Measurements from ENCODE around the gene CDC14B.
"Not testable (repeated sequence)": the region's sequence is repeated elsewhere in the genome, so short reads cannot be mapped to it uniquely, and the experiment has no call there.

The CDC14B gene

DNA sequence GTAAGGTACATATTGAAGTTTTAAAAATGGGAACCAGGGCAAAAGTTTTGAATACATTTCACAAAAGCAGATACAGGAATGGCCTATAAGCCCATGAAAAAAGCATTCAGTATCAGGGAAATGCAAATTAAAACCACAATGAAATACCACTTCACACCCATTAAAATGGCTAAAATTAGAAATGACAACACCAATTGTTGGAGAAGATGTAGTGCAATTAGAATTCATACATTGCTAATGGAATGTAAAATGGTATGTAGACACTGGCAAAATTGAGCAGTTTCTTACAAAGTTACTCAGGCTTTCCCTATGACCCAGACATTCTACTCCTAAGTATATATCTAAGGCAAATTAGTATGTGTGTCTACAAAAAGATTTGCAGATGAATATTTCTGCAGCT is 34.2 kb downstream of the CDC14B start:
- DNase-seq: no peak

DNA sequence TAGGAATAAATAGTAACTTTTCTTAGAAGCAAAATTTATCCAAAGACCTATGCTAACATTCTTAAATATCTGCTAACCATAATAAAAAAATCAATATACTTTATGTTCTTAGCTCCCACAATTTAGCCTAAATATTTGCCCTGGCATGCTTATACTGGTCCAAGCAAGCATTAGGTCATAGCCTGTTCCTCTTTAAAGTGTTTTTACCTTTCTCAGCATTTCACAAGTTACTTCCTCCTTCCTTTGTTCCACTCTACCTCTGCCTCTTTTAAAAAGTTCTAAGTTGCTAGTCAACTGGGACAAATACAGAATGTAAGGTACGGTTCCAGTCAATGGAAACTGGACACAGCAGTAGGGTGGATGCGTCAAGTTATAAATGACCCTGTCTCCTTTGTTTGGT is 37.4 kb downstream of the CDC14B start:
- not testable (repeated sequence) for DNase-seq

DNA sequence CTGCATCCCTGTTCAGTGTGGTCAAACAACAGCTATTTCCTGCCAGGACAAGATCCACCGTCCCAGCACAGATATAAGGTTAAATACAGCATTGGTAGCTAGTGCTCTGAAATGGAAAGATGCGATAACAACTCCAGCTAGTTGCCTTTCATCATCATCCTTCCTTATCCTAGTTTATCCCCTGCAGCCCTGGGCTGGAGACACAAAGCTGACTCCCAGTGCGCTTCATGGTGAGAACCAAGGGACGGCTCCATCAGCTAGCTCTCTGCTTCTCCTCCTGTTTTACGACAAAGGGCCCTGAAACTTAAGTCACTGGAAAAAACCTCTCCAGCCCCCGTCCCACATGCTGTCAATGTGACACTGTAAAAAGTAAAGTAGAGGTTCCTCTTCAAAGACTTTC is 37.9 kb downstream of the CDC14B start:
- DNase-seq: no peak

DNA sequence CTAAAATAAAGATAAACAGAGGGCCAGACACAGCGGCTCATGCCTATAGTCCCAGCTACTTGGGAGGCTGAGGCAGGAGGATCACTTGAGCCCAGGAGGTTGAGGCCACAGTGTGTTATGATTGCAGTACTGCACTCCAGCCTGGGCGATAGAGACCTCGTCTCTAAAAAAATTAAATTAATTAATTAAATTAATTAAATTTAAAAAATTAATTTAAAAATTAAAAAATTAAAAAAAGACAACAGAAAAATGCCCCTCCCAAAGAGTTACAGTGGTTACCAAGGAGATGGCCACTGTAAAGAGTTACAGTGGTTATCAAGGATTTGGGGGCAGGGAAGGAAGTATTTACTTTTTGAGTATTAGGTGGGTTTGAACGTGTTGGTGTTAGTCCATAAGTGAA is 38.3 kb downstream of the CDC14B start:
- DNase-seq: no peak

DNA sequence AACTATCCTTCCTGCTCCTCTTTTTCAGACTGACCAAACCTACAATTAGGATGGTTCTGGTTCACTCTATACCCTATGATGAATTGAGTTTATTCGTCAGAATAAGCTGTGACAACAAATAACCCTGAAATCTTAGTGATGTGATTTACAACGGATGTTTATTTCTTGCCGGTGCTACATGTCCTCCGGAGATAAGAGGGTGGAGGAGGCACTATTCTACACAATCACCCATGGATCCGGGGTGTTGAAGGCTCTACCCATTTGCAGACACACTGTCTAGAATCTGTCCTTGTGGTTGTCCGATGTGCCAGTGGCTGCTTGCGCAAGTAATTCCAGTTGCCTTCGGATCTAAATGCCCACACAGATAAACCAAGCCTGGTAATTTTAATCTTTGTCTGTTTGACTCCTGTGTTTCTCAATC is 44.7 kb downstream of the CDC14B start:
- DNase-seq: no peak

DNA sequence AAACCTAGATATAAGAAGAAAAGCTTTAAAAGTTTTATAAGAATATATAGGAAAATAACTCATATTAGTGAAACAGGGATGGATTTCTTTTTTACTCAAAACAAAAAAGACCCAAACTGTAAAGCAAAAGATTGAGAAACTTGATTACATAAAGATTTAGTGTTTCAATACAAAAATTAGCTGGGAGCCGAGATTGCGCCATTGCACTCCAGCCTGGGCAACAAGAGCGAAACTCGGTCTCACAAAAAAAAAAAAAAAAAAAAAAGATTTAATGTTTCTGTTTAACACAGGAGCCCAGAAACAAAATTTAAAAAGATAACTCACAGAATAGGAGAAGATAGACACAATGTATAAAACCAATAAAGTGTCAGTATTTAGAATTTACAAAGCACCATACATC is 45.2 kb downstream of the CDC14B start:
- DNase-seq: no peak

DNA sequence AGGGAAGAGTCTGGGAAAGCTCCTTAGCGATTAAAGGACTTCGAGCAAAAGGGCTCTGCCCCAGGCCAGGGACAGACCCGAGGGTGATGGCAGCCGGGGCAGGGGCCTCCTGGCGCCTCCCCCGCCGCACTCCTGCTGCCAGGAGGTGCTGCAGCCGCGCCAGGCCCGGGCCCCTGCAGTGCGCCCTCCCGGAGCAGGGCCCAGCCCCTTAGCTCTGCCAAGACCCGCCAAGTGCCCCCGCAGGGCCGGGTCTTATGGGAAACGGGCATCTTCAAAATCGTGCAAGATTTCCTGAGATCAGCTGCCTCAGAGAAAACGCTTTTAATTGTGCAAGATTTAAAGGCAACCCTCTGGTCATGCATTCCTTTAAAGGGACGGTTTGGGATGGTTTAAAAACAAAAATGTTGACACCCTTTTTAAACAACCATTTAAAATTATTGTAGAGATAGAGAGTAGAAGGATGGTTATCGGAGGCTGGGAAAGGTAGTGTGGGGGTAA is 52.4 kb downstream of the CDC14B start:
- DNase-seq: no peak

DNA sequence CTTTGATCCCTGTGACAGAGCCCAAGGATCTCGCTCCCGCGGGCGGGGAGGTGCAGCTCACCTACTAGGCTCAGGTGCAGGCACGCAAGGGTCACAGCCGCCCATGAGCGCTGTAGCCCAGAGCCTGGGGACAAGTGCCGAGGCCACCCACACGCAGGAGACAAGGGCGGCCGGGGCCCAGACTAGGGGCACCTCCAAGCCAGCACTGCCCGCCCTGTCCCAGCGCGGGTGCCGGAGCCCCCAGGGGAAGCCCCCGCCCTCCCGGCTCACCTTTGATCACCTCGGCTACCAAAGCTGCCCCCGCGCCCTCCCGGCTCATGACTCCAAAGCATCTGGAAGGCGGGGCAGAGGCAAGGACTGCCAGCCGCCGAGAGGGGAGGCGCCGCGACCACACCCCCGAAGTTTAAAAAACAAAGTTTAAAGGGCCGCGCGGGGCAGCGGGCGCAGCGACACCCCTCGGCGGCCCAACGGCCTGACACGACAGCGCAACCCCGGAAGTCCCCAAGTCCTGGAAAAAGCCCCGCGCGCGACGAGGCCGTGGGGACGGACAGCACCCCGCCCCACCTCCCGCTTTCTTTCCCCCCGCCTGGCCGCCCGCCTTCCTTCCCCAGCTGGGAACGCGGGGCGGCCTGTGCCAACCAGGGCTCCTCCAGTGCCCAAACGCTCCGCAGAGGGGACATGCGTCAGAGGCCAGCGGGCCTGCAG is 53.0 kb downstream of the CDC14B start:
- DNase-seq: peak; percentile 75

DNA sequence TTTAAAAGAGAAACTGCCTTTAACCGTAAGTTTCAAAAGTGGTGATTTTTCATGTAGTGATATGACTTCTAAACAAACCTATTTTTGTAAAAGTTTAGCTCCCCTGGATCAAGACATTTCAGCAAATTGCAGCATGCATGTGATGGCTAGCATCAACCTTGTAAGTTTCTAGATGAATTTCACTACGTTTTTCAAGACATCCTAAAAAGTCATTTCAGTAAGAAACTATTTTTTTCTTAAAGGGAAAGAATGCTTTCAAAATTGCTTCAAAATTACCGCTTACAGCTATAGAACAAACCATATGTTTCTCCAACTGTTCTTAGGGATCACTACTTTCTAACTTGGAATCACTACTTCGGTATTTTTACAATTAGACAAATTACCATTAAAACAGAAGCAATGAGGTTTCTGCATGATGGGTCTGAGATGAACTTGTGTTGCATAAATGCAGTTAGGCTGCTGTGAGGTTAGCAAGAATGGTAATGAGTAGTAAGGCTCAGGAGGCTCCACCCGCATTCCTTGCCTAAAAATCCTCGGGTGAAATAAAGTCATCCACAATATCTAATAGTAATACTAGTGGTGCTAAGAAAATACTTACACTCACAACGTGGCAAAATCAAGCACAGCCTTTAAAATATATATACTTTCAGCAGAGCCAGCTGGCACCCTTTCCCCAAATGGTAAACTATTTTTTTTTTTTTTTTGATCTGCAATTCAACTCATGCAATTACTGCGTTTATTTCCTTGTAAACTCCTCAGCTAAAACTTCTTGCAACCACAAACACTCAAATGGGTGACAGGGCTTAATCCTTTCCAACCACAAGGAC is 53.8 kb downstream of the CDC14B start:
- no peak for DNase-seq

DNA sequence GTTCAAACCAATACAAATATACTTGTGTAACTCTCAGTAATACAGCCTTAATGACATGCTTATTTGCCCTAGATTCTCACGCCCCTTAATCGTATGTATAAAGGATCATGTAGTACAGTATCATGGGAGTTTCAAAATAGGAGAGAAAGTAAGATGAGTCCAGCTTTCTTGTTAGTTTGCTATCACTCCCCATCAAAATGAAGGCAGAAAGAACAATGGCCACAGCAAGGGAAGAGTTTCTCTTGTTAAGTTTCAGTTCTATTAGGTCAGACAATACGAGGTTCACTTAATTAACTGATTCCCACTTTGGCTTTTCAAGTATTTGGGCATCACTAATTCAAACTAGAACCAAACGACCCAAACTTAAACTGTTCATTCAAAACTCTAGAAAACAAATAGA is 55.4 kb downstream of the CDC14B start:
- DNase-seq: no peak

DNA sequence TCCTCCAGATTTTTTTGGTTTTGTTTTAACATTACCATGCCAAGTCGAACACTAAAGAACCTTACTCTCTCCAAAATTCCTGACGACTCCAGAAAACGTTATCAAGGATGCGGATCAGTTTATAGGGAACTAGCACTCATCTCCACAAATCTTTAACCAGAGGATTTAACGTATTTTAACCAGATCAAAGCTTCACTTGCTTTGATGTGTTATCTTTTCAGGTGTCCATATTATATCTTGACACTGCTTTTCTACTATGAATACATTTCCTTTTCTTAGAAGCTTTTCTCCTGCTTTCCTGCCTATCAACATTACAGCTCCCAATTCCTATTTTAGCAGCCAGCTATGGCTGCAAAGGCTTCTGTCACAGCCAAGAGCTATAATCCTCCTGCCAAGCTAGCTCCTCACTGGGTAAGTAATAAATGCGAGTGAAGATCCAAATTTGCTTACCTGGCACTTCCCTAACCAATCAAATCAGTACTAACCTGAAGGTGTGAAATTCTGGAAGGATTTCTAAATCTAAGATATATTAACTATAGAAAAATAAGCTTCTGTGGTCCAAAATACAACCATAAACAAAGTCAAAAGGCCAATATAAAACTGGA is 60.2 kb downstream of the CDC14B start:
- DNase-seq: no peak

DNA sequence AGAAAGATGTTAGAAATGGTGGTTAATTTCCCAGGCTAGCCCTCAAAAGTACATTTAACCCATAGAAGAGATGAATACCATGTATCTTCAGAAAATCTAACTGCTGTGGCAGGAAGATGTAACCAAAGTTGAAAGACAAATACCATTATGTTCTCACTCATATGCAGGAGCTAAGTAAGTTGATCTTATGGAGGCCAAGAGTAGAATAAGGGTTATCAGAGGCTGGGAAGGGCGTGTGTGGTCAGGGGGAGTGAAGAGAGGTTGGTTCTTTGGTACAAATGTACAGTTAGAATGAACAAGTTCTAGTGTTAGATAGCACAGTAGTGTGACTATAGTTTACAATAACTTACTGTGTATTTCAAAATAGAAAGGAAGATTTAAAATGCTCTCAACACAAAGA is 61.7 kb downstream of the CDC14B start:
- no peak for DNase-seq

DNA sequence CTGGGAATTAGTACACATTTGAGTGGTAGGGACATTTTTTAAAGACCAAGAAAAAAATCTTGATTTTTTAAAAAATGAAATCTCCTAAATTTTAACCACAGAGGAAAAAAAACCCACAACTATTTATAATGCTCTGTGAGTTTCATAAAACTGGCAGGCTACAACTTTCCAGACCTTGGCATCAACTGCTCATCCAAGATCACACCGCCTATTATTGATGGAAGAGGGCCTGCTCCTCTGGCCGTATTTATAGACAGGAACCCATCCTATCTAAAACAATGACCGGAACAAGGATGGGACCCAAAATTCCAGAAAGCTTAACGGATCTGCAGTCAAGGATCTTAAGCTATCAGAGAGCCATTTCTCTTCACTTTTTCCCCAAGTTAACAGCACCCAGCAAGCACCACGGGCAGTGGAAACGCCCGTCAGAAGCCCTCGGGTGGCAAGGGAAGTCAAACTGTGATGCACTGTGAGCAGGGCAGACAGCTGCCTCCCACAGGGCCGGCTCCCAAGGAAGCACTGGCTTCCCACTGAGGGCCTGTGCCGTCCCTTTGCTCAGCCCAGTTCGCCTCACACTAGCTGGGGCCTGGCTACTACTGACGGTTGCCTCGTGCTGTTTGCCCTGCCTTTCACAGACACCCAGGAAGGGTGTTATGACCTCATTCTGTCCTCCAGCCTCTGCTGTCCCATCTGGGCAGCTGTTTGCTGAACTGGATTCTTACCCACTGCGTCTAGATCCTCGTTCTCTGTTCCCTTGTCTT is 62.8 kb downstream of the CDC14B start:
- no peak for DNase-seq

DNA sequence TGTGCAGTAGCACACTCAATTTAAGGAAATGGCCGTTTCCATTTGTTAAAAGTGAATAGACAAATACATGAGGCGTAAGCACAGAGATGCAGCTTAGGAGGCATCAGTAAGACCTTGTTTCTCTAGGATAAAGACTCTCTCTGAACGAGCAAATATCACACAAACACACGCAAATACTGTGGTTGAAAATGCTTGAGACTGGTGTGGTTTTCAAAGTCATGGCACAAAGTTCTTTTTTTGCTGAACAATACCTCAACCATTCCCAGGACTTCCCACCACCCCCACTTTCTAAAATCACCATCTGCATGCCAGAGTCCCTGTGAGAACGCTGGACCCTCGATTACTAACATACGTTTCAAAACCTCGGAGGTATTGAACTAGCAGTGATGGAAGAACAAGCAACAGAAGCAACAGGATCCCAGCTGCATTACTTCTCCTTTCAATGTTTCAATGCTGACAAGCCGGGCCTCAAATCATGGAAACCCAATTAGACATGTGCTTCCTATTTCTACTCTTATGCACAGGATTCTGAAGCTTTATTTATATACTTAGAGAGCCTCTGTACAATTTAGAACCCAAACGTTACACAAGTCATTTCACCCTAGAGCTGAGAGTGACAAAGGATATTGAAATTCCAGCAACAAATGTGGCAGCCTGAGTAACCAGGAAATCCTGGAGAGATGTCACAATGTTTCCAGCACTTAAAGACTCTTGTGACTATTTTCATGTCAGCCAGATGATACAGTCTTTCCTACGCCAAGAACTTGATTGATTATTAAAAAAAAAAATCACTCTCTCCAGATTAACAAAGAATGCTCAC is 63.9 kb downstream of the CDC14B start:
- peak; percentile 35 for DNase-seq

DNA sequence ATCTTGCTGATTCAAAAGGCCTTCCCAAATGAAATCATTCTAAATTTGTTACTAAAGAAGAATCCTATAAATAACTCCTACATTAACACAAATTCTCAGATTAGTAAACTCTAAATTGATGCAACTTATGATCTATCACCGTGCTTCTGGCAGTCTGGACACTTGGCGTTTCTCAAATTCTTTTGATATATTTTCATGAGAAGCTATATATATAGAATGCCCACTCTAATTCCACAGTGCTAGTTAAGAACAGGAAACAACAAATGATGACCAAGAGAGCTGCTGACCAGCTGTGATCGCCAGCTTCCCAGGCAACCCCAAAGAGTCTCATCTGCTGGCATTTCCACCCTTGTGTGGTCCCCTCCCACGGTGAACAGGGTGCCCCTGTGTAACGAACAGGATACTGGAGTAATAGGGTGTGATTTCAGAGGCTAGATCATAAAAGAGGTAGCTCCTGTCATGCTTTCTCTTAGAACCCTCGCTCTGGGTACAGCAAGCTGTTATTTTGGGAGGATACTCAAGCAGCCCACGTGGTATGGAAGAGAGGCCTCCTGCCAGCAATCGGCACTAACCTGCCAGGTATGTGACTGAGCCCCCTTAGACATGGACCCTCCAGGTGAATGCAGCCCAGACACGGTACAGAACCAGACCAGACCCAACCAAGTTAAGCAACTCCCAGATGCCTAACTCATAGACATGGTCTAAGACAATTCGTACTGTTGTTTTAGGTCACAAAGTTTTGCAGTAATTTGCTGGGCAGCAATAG is 64.7 kb downstream of the CDC14B start:
- peak; percentile 37 for DNase-seq

DNA sequence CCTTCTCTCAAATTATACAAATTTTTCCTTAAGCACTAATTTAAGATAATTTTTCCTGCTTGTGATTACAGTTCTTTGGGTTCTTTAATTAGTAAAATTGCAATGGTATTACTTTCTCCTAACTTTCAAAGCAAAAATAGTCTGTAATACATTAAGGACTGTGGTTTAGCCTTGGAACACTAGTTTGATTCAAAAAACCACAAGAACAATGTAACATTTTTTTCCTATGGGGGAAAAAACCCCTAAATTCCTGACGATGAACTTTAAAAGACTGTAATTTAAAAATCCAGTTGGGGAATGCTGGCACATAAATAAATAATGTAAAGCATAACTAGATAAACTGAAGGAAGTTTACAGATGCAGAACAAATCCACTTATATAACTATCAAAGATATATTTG is 65.3 kb downstream of the CDC14B start:
- no peak for DNase-seq

DNA sequence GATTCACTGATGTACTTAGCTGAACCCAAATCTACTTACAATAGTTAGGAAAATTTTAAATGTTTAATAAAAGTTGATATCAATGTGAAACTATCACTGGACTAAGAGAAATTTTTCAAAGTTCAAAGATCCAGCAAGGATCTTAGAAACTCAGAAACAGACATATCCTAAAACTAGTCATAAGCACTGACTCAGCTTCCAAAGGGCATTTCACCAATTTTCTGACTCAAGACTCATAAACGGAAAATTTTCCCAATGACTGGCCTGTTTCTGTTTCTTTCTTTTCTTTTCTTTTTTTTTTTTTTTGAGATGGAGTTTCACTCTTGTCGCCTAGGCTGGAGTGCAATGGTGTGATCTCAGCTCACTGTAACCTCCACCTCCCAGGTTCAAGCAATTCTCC is 66.6 kb downstream of the CDC14B start:
- DNase-seq: peak; percentile 47

DNA sequence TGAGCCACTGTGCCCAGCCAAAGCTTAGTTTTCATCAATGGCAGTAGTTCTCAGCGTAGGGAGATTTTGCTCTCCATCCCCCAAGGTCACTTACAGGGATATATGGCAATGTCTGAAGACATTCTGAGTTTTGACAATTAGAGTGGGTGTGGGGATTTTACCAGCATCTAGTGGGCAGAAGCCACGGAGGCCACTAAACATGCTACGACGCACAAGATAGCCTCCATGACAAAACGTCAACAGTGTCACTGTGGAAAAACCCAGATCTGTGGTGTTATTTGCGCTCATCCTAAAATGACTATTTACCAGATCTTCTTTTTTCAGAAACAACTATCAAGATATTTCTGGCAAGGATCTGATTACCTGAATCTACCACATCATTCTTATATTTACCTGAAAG is 68.2 kb downstream of the CDC14B start:
- no peak for DNase-seq

DNA sequence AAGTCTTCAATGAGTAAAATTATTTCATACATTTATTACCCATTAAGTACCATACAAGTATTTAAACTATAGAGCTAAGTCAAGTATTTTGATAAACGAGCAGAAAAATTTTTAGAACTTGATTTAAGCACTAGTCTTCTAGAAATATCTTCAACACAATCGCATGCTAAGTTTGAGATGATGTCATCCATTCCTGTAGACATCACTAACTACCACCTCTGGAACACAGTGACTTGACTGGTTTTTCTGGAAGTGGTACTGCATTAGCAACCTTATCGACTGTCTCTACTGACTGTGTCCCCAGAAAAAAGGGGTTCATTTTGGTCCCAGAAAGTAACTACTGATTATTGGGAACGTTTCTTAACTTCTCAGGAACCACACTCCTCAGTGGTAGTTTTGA is 69.0 kb downstream of the CDC14B start:
- DNase-seq: no peak

DNA sequence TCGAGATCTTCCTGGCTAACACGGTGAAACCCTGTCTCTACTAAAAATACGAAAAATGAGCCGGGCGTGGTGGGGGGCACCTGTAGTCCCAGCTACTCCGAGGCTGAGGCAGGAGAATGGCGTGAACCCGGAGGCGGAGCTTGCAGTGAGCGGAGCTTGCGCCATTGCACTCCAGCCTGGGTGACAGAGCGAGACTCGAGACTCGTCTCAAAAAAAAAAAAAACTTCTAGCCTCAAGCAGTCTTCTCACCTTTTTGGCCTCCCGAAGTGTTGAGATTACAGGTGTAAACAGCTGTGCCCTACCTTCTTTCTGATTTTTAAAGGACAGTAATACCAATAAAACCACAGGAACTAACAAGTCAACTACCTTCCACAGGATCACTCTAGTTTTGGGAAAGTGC is 76.5 kb downstream of the CDC14B start:
- not testable (repeated sequence) for DNase-seq

DNA sequence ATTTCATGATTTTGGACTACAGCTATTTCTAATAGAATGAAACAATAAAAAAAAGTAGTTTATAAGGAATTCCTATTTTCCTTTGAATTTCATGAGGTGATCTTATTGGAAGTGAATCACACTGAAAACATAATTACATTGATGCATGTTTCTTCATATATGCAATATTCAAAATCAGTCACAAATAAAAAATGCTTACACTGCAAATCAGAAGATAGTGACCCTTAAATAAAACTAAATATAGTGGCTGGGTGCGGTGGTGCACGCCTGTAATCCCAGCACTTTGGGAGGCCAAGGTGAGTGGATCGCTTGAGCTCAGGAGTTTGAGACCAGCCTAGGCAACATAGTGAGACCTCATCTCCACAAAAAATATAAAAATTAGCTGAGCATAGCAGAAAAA is 79.5 kb downstream of the CDC14B start:
- no peak for DNase-seq

All from inflammatory macrophage treated with lipopolysaccharide for 4 hours (primary cell).